ENCODE measurements around the gene KDM4C. TPM values are rescaled to one million over a fixed set of nuclear protein-coding genes. Genes with fewer than 3 reads are reported as not detected.

The KDM4C gene
- polyA plus RNA-seq, 2 of the 4 experiments (the other 2 are of a cell fraction), result 9.6 to 15.6 TPM

- FAIRE-seq, result no peak
- CTCF ChIA-PET, result interaction anchor here (1.1 kb wide), 1 partner anchor 14 kb away, joined by 4 read pairs; no protein-coding TSS in a partner anchor
- TF ChIP-seq PHF8 (IDR thresholded peaks at IDR 0.05; ENCODE audit: borderline replicate concordance, low read depth) (no peak), ZNF302 (CRISPR knock-in tag; IDR thresholded peaks at IDR 0.05) (no peak), EHF (CRISPR knock-in tag; IDR thresholded peaks at IDR 0.05) (no peak), CBX2 (IDR thresholded peaks at IDR 0.05; ENCODE audit: borderline replicate concordance, low read depth) (no peak), CEBPB (IDR thresholded peaks at IDR 0.05) (no peak), HOXB5 (CRISPR knock-in tag; IDR thresholded peaks at IDR 0.05) (no peak), EHMT2 (IDR thresholded peaks at IDR 0.05; ENCODE audit: low read depth) (no peak), TP53 (CRISPR knock-in tag; IDR thresholded peaks at IDR 0.05) (no peak), FOSB (CRISPR knock-in tag; IDR thresholded peaks at IDR 0.05) (no peak), MYC (IDR thresholded peaks at IDR 0.05; ENCODE audit: borderline replicate concordance, low read length) (no peak), HEYL (CRISPR knock-in tag; IDR thresholded peaks at IDR 0.05) (no peak)
- H3K4me3 ChIP-seq, result no peak overlapping the region
- ATAC-seq, result no peak
- POLR2A ChIA-PET, result no interaction called here
- H3K4me2 ChIP-seq, result no peak overlapping the region
- no peak overlapping the region for H3K27ac ChIP-seq
- WGBS (ENCODE audit: missing lambda C conversion rate), result 93% methylated on average over 12 of the region's 12 CpGs
- no peaks in the 10 kb centered on the region for H3K9me3 ChIP-seq
- H3K4me1 ChIP-seq, result peaks cover 2% of the 10 kb centered on the region
- no peak for DNase-seq (ENCODE audit: low read depth in 1 of 2, low spot score in 1 of 2)
Measured at GRCh38 chr9:6925836-6926235, 168.1 kb downstream of the KDM4C start.

DNA sequence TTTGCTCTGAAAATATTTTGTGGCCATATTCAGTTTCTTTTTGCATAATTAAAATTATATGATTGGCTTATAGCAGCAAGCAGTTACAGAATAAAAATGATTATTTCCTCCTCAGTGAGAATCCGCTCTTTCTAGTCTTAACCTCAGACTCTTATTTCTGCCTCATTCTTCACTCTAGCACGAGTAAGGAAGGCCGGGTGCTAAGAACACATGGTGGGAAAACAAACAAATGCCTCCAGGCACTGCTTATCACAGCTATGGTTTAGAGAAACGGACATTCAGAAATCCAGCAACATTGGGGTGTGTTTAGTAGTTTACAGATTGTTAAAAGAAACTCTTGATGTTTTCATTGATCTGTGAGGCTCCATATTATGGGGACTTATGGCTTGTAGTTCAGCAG is 168.7 kb downstream of the KDM4C start:
- FAIRE-seq, result no peak
- Histone ChIP-seq H3K4me1 (peaks cover 8% of the 10 kb centered on the region), H3K27ac (no peak overlapping the region), H3K4me2 (no peak overlapping the region), H3K9me3 (no peaks in the 10 kb centered on the region), H3K4me3 (no peak overlapping the region)
- ChIA-PET POLR2A (no interaction called here), CTCF (no interaction called here)
- TF ChIP-seq ZC3H11A (IDR thresholded peaks at IDR 0.05), result no peak
- no peak for TF ChIP-seq JUNB (IDR thresholded peaks at IDR 0.05)
- TF ChIP-seq, protein P1, sequence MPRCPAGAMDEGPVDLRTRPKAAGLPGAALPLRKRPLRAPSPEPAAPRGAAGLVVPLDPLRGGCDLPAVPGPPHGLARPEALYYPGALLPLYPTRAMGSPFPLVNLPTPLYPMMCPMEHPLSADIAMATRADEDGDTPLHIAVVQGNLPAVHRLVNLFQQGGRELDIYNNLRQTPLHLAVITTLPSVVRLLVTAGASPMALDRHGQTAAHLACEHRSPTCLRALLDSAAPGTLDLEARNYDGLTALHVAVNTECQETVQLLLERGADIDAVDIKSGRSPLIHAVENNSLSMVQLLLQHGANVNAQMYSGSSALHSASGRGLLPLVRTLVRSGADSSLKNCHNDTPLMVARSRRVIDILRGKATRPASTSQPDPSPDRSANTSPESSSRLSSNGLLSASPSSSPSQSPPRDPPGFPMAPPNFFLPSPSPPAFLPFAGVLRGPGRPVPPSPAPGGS (IDR thresholded peaks at IDR 0.05), result no peak
- TF ChIP-seq CHD4 (IDR thresholded peaks at IDR 0.05; ENCODE audit: borderline replicate concordance), result no peak
- no peak for TF ChIP-seq MYC (IDR thresholded peaks at IDR 0.05; ENCODE audit: borderline replicate concordance, low read length)
- no peak for TF ChIP-seq PBX3 (IDR thresholded peaks at IDR 0.05)
- no peak for TF ChIP-seq ZSCAN20 (CRISPR knock-in tag; IDR thresholded peaks at IDR 0.05)
- TF ChIP-seq PHF8 (IDR thresholded peaks at IDR 0.05; ENCODE audit: borderline replicate concordance, low read depth), result no peak
- TF ChIP-seq CEBPB (IDR thresholded peaks at IDR 0.05), result no peak
- TF ChIP-seq NPAS2 (CRISPR knock-in tag; IDR thresholded peaks at IDR 0.05; ENCODE audit: borderline replicate concordance), result no peak
- TF ChIP-seq, protein P2, sequence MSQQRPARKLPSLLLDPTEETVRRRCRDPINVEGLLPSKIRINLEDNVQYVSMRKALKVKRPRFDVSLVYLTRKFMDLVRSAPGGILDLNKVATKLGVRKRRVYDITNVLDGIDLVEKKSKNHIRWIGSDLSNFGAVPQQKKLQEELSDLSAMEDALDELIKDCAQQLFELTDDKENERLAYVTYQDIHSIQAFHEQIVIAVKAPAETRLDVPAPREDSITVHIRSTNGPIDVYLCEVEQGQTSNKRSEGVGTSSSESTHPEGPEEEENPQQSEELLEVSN (IDR thresholded peaks at IDR 0.05; ENCODE audit: borderline replicate concordance, low read depth), result no peak
- 75% methylated on average over 4 of the region's 4 CpGs for WGBS (ENCODE audit: missing lambda C conversion rate)
- DNase-seq (ENCODE audit: low read depth in 1 of 2, low spot score in 1 of 2), result no peak
- ATAC-seq, result no peak

DNA sequence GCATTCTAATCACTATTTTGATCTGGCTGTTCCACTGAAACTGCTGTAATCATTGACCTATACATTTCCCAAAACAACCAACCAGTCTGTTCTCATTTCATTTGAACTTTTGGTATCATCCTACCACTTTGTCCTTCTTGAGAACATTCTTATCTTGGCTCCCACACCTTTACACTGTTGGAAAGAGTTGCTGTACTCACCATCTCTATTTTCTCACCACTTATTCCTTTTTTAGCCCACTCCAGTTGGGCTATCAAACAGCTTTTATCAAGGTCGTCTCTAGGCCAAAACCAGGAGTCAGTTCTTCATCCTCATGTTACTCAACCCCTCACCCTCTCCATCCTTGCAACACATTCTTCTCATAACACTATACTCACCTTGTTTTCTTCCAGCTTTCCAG is 170.1 kb downstream of the KDM4C start:
- FAIRE-seq, result no peak
- no peak overlapping the region for H3K4me3 ChIP-seq
- no peak for ATAC-seq
- DNase-seq (ENCODE audit: low read depth in 1 of 2, low spot score in 1 of 2), result no peak
- 73% methylated on average over 1 of the region's 1 CpG for WGBS (ENCODE audit: missing lambda C conversion rate)
- CTCF ChIA-PET, result no interaction called here
- H3K4me2 ChIP-seq, result no peak overlapping the region
- no peak for TF ChIP-seq FOSB (CRISPR knock-in tag; IDR thresholded peaks at IDR 0.05)
- TF ChIP-seq HEYL (CRISPR knock-in tag; IDR thresholded peaks at IDR 0.05), result no peak
- TF ChIP-seq EHMT2 (IDR thresholded peaks at IDR 0.05; ENCODE audit: low read depth), result no peak
- no peak for TF ChIP-seq ZNF302 (CRISPR knock-in tag; IDR thresholded peaks at IDR 0.05)
- TF ChIP-seq CBX8 (IDR thresholded peaks at IDR 0.05), result no peak
- TF ChIP-seq FOSL2 (IDR thresholded peaks at IDR 0.05), result no peak
- no peak for TF ChIP-seq FOSL2 (CRISPR knock-in tag; IDR thresholded peaks at IDR 0.05)
- POLR2A ChIA-PET, result no interaction called here
- H3K9me3 ChIP-seq, result no peaks in the 10 kb centered on the region
- H3K27ac ChIP-seq, result no peak overlapping the region
- H3K4me1 ChIP-seq, result peaks cover 22% of the 10 kb centered on the region

Measured in A549 (cell line).